ENCODE data around the gene CSF2. TPM values are rescaled to one million over a fixed set of nuclear protein-coding genes. Genes with fewer than 3 reads are reported as not detected.

Gene CSF2
- total RNA-seq: not detected

DNA sequence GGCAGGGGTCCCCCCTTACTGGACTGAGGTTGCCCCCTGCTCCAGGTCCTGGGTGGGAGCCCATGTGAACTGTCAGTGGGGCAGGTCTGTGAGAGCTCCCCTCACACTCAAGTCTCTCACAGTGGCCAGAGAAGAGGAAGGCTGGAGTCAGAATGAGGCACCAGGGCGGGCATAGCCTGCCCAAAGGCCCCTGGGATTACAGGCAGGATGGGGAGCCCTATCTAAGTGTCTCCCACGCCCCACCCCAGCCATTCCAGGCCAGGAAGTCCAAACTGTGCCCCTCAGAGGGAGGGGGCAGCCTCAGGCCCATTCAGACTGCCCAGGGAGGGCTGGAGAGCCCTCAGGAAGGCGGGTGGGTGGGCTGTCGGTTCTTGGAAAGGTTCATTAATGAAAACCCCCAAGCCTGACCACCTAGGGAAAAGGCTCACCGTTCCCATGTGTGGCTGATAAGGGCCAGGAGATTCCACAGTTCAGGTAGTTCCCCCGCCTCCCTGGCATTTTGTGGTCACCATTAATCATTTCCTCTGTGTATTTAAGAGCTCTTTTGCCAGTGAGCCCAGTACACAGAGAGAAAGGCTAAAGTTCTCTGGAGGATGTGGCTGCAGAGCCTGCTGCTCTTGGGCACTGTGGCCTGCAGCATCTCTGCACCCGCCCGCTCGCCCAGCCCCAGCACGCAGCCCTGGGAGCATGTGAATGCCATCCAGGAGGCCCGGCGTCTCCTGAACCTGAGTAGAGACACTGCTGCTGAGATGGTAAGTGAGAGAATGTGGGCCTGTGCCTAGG lies at the start of gene CSF2:
Gene CSF2, plus strand, starts transcription at position 559 of the 783 bp plus-strand sequence. Its CDS starts 35 bp downstream, at position 594.
- H3K4me1 ChIP-seq: peaks cover 0 to 20% (median 11%) of the 10 kb centered on the region in 3 donors
- TF ChIP-seq, protein P1, sequence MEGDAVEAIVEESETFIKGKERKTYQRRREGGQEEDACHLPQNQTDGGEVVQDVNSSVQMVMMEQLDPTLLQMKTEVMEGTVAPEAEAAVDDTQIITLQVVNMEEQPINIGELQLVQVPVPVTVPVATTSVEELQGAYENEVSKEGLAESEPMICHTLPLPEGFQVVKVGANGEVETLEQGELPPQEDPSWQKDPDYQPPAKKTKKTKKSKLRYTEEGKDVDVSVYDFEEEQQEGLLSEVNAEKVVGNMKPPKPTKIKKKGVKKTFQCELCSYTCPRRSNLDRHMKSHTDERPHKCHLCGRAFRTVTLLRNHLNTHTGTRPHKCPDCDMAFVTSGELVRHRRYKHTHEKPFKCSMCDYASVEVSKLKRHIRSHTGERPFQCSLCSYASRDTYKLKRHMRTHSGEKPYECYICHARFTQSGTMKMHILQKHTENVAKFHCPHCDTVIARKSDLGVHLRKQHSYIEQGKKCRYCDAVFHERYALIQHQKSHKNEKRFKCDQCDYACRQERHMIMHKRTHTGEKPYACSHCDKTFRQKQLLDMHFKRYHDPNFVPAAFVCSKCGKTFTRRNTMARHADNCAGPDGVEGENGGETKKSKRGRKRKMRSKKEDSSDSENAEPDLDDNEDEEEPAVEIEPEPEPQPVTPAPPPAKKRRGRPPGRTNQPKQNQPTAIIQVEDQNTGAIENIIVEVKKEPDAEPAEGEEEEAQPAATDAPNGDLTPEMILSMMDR (IDR thresholded peaks at IDR 0.05): no peak
- no peak for TF ChIP-seq POLR2A (IDR thresholded peaks at IDR 0.05)
- H3K36me3 ChIP-seq: no peaks in the 10 kb centered on the region
- WGBS, 2 donors: 40 to 60% methylated on average over 1 to 2 of the region's 12 CpGs
- H3K9me3 ChIP-seq: no peaks in the 10 kb centered on the region
- H3K27me3 ChIP-seq: no peaks in the 10 kb centered on the region
- H3K4me3 ChIP-seq: no peak within 1 kb of the TSS
- no peak for DNase-seq
- no peak within 1 kb of the TSS for H3K27ac ChIP-seq
- intact Hi-C loops (cut with DNase I): no loop called here

DNA sequence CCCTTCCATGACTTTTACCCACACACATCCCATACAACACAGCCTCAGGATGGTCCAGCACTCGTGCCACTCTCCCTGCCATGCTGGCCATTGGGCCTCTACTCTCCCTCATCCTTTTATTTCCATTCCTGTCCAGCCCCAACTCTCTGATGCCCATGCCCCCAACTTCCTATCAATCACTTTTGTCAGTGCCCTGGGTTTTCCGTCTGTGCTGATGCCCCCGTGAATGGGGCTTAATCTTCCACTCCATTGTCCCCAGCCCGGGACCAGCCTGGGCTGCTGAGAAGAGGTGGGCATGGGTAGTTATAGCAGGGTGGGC lies 49.5 kb upstream of the CSF2 start:
- 48 to 71% methylated on average over 3 to 4 of the region's 4 CpGs for WGBS, 2 donors
- intact Hi-C loops (cut with DNase I): no loop called here

DNA sequence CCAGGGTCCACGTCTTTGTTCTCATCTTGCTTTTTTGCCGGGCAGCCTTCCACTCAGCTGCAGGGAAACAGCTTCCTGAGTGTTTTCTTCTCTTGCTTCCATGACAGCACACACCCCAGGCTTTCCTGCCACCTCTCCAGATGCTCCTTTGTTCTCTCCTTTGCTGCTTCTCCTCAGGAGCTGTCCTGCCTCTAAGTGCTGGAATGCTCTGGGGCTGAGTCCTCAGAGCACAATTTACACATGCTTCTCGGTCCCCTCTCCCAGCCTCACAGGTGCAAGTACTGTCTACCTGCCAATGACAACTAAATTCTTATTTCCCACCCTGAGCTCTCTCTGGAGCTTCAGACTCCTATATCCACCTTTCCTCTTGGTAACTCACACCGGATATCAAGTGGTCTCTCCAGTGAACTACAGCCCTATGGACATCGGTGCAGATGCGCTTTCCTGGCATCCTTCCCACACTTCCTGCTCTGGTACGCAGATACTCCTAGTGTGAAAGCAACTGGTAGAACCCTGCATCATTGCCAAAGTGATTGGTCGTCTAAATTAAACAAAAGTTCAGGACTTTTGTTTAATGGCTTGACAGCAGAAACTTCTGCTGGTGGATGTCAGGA lies 48.7 kb upstream of the CSF2 start:
- intact Hi-C loops (cut with DNase I): no loop called here
- WGBS, 2 donors: 68 to 72% methylated on average over 8 of the region's 8 CpGs
- Histone ChIP-seq H3K27me3 (no peaks in the 10 kb centered on the region), H3K4me1 (no peaks in the 10 kb centered on the region), H3K9me3 (no peaks in the 10 kb centered on the region), H3K4me3 (no peak overlapping the region), H3K36me3 (no peaks in the 10 kb centered on the region), H3K27ac (no peak overlapping the region)
- no peak for TF ChIP-seq POLR2A (IDR thresholded peaks at IDR 0.05)
- TF ChIP-seq, protein P1 (IDR thresholded peaks at IDR 0.05): no peak
- no peak for DNase-seq

More for the DNA sequence above, 49.5 kb upstream of the CSF2 start:
- Histone ChIP-seq H3K4me1 (no peaks in the 10 kb centered on the region), H3K27ac (no peak overlapping the region), H3K27me3 (peaks cover 0 to 6% (median 0%) of the 10 kb centered on the region in 4 donors), H3K4me3 (no peak overlapping the region), H3K9me3 (no peaks in the 10 kb centered on the region), H3K36me3 (no peaks in the 10 kb centered on the region)
- no peak for TF ChIP-seq POLR2A (IDR thresholded peaks at IDR 0.05)
- TF ChIP-seq, protein P1 (IDR thresholded peaks at IDR 0.05): no peak
- no peak for DNase-seq

DNA sequence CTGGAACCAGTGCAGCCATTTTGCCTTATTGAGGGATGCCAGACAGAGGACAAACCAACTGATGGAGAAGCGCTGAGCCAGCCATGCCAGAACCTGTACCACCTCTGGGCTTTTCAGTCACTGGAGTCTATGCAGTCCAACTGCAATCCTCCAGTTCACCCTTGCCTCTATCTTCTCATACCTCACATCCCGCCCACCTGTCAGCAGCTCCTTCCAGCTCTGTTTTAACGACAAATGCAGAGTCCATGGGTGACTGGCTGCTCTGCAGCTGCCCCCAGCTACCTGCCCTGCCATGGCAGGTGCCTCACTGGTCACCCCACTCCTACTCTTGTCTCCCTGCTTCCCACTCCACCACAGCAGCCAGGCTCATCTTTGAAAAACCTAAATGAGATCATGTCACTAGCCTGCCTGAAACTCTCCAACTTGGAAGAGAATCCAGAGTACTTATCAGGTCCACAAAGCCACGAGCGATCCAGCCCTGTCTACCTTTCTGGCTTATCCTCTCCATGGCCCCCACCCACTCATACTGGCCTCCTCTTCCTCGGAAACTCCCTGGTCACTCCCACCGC lies 48.1 kb upstream of the CSF2 start:
- Histone ChIP-seq H3K27ac (no peak overlapping the region), H3K36me3 (no peaks in the 10 kb centered on the region), H3K27me3 (no peaks in the 10 kb centered on the region), H3K4me3 (no peak overlapping the region), H3K4me1 (no peaks in the 10 kb centered on the region), H3K9me3 (no peaks in the 10 kb centered on the region)
- no peak for DNase-seq
- intact Hi-C loops (cut with DNase I): no loop called here
- TF ChIP-seq, protein P1 (IDR thresholded peaks at IDR 0.05): no peak
- TF ChIP-seq POLR2A (IDR thresholded peaks at IDR 0.05): no peak
- 85 to 88% methylated on average over 7 of the region's 7 CpGs for WGBS, 2 donors

DNA sequence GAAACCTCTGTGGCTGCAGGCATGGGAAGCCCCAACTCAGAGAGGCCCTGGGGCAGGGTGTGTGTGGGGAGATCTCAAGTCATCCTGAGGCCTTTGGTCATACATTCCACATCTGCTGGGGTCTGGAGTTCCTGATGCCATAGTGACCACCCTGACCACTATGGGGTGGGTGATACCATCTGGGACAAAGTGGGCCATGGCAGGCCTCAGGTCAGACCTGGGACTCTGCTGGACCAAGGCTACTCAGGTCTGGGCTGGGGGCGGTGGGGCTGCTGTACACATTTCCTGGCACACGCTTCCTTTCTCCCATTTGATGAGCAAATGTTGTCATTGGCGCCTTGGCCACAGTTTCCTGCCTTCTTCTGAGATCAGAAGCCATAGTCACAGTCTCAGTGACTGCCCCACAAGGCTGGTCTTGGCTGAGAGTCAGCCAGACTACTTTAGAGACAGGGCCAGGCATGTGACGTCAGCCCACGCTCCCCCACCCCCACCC lies 47.0 kb upstream of the CSF2 start:
- 82 to 84% methylated on average over 3 of the region's 5 CpGs for WGBS, 2 donors
- DNase-seq: no peak
- Histone ChIP-seq H3K27me3 (no peaks in the 10 kb centered on the region), H3K9me3 (no peaks in the 10 kb centered on the region), H3K4me3 (no peak overlapping the region), H3K27ac (no peak overlapping the region), H3K36me3 (no peaks in the 10 kb centered on the region), H3K4me1 (no peaks in the 10 kb centered on the region)
- TF ChIP-seq, protein P1 (IDR thresholded peaks at IDR 0.05): no peak
- intact Hi-C loops (cut with DNase I): no loop called here

Data from esophagus squamous epithelium (tissue), 5 donors.